ENCODE data around the gene MMP20.
A peak's percentile ranks its signal among the peaks of the same experiment; 100 is the strongest.
"Not testable (repeated sequence)": the region's sequence is repeated elsewhere in the genome, so short reads cannot be mapped to it uniquely, and the experiment has no call there.

MMP20 gene

DNA sequence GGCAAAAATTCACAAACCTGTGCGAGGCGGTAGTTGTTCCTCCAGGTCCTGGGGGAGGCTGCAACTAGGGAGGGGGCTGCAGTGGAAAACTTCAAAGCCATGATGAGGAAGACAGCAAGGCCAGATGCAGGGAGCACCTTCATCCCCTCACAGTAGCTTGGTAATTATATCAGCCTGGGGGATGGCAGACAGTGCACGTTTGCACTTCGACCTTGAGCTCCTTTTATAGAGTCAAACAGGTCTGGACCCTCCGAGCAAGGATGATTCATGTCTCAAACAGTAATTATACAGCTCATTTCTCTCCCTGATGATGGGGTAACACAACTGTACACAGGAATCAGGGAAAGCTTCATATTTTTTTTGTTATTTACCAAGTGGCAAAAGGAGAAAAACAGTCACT is at the start of gene MMP20:
Gene MMP20, minus strand, starts transcription at position 156 of the 400 bp plus-strand sequence. Its CDS starts 13 bp downstream, at position 143.
- no peak for DNase-seq

- no peak for DNase-seq
Observed at GRCh38 chr11:102669664-102670063, 44.5 kb upstream of the MMP20 start.

- DNase-seq: peak; percentile 51
Observed at GRCh38 chr11:102666331-102666957, 41.3 kb upstream of the MMP20 start.

GRCh38 chr11:102664001-102664752 is 39.0 kb upstream of the MMP20 start:
- peak; percentile 27 for DNase-seq

GRCh38 chr11:102662607-102663006 is 37.5 kb upstream of the MMP20 start:
- DNase-seq: no peak

GRCh38 chr11:102661040-102661439 is 35.9 kb upstream of the MMP20 start:
- DNase-seq: no peak

GRCh38 chr11:102656528-102656927 is 31.4 kb upstream of the MMP20 start:
- no peak for DNase-seq

DNA sequence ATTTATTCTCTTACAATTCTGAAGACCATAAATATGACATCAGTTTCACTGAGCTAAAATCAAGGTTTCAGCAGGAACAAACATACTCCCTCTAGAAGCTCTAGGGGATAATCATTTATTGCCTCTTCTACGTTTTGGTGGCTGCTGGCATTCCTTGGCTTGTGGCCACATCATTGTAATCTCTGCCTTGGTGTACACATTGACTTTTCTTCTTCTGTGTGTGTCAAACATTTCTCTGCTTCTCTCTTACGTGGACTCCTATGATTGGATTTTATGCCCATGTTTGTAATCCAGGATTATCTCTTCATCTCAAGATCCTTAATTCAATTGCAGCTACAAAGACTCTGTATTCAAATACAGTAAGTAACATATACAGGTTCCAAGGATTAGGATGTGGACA is 30.4 kb upstream of the MMP20 start:
- no peak for DNase-seq

DNA sequence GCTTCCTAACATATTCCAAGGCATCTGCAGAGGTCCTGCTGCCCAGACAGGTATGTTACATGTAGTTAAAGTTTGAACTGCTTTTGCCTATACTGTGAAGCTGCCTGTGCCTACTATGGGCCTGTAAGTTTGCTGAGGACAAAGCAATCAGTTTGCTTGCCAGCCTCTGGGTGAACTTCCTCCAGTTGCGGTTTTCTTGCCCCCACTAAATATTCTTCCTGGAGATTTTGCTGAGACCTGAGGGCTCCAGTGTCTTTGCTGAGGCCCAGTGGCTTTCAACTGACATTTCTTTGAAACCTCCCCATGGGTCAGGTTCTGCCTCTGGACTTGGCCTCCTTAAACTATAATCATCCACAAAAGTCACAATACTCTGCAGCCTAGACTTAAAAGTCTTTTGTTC is 29.6 kb upstream of the MMP20 start:
- no peak for DNase-seq

GRCh38 chr11:102653744-102654291 is 28.7 kb upstream of the MMP20 start:
- peak; percentile 9 for DNase-seq

DNA sequence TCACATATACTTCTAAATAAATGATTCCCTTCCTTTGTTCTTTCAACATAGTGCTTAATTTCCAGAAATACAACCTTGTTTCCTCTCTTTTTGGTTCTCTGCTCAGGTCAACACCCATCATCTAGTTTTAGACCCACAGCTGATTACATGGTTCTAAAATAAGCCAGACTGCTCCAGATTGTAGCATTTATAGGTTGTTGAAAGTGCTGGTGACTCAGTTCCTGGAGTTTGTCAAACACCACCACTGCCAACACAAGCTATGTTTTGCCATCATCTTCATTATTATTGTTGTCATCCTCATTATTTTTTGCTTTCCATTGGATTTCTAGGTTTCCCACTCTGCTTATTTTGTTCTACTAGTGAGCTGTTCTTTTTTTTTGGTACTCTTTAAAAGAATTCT is 22.3 kb upstream of the MMP20 start:
- no peak for DNase-seq

DNA sequence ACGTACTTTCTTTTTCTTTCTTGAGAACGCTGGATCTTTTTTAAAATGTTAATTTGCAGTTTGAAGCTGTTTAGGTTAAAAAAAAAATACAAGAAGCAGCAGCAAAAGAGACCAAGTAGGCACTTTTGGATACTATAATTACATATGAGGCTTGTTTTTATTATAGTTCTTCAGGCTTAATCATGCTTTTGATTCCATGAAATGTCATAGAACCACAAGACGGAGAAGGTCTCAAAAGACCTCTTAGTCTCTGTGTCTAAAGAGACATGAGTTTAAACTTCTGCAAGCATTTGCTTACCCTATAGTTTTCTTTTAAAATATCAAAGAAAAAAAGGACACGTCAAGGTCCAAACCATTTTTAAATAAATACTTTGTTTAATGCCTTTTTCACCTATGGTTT is 18.8 kb upstream of the MMP20 start:
- no peak for DNase-seq

GRCh38 chr11:102640946-102641345 is 15.8 kb upstream of the MMP20 start:
- no peak for DNase-seq

DNA sequence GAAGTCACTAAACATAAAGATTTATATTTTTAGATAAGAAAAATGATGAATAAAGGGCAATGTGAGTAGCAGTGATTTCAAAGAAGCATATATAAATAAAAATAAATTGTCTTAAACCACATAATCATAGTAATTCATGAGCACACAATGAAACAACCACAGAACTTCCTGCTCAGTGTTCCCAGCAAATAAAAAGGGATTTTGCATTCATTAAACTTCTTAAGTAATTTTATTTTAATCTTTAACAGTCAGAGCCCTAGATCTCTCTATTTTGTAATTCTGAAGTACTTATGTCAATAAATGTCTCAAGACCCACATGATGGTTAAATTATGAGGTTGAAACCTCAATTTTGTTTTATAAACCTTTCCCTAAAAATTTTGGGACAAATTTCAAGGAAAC is 14.5 kb upstream of the MMP20 start:
- DNase-seq: no peak

GRCh38 chr11:102637731-102638130 is 12.6 kb upstream of the MMP20 start:
- peak; percentile 69 for DNase-seq

- DNase-seq: peak; percentile 25
Observed at GRCh38 chr11:102633385-102634026, 8.4 kb upstream of the MMP20 start.

- DNase-seq: no peak
Observed at GRCh38 chr11:102632026-102632425, 6.9 kb upstream of the MMP20 start.

- no peak for DNase-seq
Observed at GRCh38 chr11:102630598-102631448, 5.7 kb upstream of the MMP20 start.

GRCh38 chr11:102629908-102630307 is 4.8 kb upstream of the MMP20 start:
- not testable (repeated sequence) for DNase-seq

DNA sequence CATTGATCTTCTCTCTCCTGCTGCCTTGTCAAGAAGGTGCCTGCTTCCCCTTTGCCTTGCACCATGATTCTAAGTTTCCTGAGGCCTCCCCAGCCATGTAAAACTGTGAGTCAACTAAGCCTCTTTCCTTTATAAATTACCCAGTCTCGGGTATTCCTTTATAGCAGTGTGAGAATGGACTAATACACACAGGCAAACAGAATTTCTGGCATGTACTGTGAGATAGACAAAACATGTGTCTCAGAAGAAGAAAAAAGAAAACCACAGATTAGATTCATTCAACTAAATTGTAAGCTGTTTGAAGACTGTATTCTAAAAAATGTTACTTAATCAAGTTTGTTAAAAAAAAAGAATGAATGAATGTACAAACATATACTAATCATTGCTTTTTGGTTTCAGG is 1.5 kb upstream of the MMP20 start:
- DNase-seq: no peak

DNA sequence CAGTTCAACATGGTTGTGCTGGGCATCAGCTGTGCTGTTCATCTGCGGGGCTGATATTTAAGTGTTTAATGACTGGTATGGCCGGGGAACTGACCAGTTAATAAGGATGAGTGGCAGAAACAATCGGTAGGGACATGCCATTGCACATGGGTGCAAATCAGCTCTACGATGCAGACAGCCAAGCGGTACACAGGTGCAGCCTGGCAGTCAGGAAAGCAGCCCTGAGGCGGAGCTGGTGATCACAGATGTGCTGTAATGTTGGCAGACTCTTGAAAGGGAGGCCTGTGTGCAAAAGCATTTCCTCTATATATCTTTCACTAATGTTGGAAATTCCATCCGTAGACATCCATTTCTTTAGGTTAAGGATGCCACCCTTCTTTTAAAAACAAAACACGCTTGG is 1.1 kb downstream of the MMP20 start:
- no peak for DNase-seq

GRCh38 chr11:102623128-102623527 is 2.0 kb downstream of the MMP20 start:
- no peak for DNase-seq

- DNase-seq: peak; percentile 20
Observed at GRCh38 chr11:102622258-102622657, 2.9 kb downstream of the MMP20 start.
